HFFc6 (cell line): Measurements from ENCODE around the gene PATJ. TPM values are rescaled to one million over a fixed set of nuclear protein-coding genes. Genes with fewer than 3 reads are reported as not detected.

Source experiments
- DNase-seq: peaks from one replicate; pipeline ENCODE4 v3.0.0-alpha.2; 2018
- H3K27ac Mint-ChIP-seq: 2 replicates; pipeline ENCODE4 v1.8.0; 2020; ENCODE audit warnings: mild to moderate bottlenecking, mixed read lengths
- H3K27me3 Mint-ChIP-seq: 2 replicates; pipeline ENCODE4 v1.8.0; 2021; ENCODE audit warnings: mild to moderate bottlenecking, moderate library complexity, mixed read lengths; ENCODE audit not compliant: insufficient read depth
- H3K36me3 Mint-ChIP-seq: 2 replicates; pipeline ENCODE4 v1.8.0; 2021; ENCODE audit warnings: low read depth, mixed read lengths
- H3K4me1 Mint-ChIP-seq: 2 replicates; pipeline ENCODE4 v1.8.0; 2020; ENCODE audit warnings: low read depth, mixed read lengths
- H3K4me3 Mint-ChIP-seq: 2 replicates; pipeline ENCODE4 v1.8.0; 2020; ENCODE audit warnings: mild to moderate bottlenecking, moderate library complexity, mixed read lengths
- H3K9me3 Mint-ChIP-seq: 2 replicates; pipeline ENCODE4 v1.8.0; 2020; ENCODE audit warnings: mild to moderate bottlenecking, mixed read lengths
- total RNA-seq, 6 experiments: library from RNA; stranded (reverse); fragmentation: NEBNext Ultra II Directional; extraction: Animal tissue kit (Norgen Biotek cat#: 25700); gene quantifications; 2 replicates in 1 of 6; 3 replicates in 5 of 6; pipeline ENCODE4 v1.2.3, GENCODE V29; 2021
- TF ChIP-seq, protein P1 (sequence below): fragments of 200-600 bp; sonication (generic); IDR thresholded peaks from 2 replicates; pipeline ENCODE4 v1.5.0; 2021; ENCODE audit warnings: antibody characterized with exemption, mild to moderate bottlenecking

The PATJ gene
- total RNA-seq, 6 experiments from 2014 or later: 4.7 to 8.0 (median 5.7) TPM

DNA sequence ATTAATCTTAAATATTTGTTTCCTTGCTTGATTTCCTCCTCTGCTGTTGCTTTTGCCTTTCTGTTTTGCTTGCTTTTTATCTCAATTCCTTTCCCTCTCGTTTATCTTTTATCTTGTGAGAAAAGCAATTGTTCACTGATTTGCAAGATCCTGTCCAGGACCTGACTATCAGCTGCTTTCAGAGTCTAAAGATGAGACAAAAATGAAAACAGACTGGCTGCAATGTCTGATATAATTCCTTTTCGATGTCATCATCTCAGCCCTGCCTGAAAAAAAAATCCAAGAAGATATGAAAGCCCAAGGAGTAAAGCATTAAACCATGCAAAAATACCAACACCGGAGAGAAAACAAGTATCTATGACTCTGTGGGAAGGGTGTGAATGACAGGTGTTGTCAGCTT is 225.5 kb downstream of the PATJ start:
- H3K36me3 Mint-ChIP-seq: no peaks in the 10 kb centered on the region
- H3K27ac Mint-ChIP-seq: peak overlapping the region; percentile 8; the same call in 1 of the 2 replicates
- peaks cover 6% of the 10 kb centered on the region; the same call in 1 of the 2 replicates for H3K4me1 Mint-ChIP-seq
- H3K9me3 Mint-ChIP-seq: peaks cover 7% of the 10 kb centered on the region; the same call in 1 of the 2 replicates
- no peaks in the 10 kb centered on the region; the same call in 1 of the 2 replicates for H3K27me3 Mint-ChIP-seq
- no peak for DNase-seq
- no peak overlapping the region; the same call in 1 of the 2 replicates for H3K4me3 Mint-ChIP-seq
- TF ChIP-seq, protein P1, sequence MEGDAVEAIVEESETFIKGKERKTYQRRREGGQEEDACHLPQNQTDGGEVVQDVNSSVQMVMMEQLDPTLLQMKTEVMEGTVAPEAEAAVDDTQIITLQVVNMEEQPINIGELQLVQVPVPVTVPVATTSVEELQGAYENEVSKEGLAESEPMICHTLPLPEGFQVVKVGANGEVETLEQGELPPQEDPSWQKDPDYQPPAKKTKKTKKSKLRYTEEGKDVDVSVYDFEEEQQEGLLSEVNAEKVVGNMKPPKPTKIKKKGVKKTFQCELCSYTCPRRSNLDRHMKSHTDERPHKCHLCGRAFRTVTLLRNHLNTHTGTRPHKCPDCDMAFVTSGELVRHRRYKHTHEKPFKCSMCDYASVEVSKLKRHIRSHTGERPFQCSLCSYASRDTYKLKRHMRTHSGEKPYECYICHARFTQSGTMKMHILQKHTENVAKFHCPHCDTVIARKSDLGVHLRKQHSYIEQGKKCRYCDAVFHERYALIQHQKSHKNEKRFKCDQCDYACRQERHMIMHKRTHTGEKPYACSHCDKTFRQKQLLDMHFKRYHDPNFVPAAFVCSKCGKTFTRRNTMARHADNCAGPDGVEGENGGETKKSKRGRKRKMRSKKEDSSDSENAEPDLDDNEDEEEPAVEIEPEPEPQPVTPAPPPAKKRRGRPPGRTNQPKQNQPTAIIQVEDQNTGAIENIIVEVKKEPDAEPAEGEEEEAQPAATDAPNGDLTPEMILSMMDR: no peak

DNA sequence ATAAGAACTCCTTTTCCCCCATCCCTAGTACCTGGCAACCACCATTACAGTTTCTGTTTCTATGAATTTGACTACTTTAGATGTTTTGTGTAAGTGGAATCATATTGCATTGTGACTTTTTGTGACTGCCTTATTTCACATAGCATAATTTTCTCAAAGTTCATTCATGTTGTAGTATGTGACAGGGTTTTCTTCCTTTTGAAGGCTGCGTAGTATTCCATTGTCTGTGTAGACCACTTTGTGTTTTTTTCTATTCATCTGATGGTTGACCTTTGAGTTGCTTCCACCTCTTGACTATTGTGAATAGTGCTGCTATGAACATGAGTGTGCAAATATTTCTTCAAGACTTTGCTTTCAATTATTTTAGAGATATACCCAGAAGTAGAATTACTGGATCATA is 226.6 kb downstream of the PATJ start:
- H3K27ac Mint-ChIP-seq: no peak overlapping the region
- TF ChIP-seq, protein P1: no peak

DNA sequence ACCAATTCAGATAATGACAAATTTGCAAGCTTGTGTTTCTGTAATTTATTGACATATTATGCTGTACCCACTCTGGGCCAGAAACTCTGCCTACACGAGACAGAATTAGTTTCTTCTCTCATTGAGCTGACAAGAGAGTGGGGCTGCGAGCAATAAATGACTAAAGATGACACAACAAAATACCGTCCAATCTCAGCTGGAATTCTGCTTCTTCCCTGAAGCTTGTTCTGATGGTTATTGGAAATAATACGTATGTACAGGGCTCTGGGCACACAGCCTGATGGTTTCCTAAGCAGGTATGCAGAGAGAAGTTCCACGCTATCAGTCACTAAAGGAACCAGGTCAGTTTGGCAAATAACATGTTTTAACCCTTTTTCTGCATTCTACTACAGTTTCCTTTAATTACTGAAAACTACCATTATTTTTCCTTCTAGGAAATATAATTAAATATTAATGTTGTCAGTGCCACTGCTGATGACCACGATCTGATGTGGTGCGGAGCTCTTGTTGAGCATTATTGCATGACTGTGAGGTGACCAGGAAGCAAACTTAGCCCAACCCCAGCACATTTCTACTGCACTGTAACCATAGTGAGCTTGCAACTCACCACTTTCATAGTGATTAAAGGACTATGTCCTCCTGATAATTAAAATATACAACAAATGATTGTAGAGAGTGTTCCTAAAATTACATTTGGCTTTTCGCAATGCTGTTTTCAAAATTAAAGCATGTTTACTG is 231.0 kb downstream of the PATJ start:
- no peak for DNase-seq
- Mint-ChIP-seq H3K9me3 (peaks cover 7% of the 10 kb centered on the region; the same call in 1 of the 2 replicates), H3K27me3 (no peaks in the 10 kb centered on the region; the same call in 1 of the 2 replicates), H3K36me3 (no peaks in the 10 kb centered on the region), H3K4me1 (no peaks in the 10 kb centered on the region), H3K4me3 (no peak overlapping the region), H3K27ac (no peak overlapping the region)
- TF ChIP-seq, protein P1: no peak

More for the DNA sequence above, 226.6 kb downstream of the PATJ start:
- H3K4me3 Mint-ChIP-seq: no peak overlapping the region
- DNase-seq: no peak
- no peaks in the 10 kb centered on the region; the same call in 1 of the 2 replicates for H3K27me3 Mint-ChIP-seq
- peaks cover 6% of the 10 kb centered on the region; the same call in 1 of the 2 replicates for H3K4me1 Mint-ChIP-seq
- no peaks in the 10 kb centered on the region for H3K36me3 Mint-ChIP-seq
- H3K9me3 Mint-ChIP-seq: peaks cover 7% of the 10 kb centered on the region; the same call in 1 of the 2 replicates

DNA sequence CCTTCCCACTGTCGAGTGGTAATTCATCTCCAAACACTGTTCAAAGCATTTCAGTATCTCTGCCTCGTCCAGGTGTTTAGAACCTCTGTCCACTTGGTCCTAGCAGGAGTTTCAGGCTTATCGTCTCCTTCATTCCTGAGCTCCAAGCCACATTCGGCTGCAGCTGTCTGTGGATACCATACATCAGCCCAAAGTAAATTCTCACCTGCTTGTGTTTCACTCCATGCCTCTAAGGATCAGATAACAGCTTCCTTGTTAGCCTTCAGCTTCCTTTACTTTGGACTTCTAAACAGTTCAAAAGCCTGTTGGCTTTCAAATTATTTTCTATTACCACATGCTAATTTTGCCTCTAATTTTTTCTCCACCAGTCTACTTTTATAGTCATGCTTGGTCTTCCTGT is 233.4 kb downstream of the PATJ start:
- DNase-seq: no peak
- no peak overlapping the region for H3K27ac Mint-ChIP-seq
- H3K4me3 Mint-ChIP-seq: no peak overlapping the region
- H3K36me3 Mint-ChIP-seq: no peaks in the 10 kb centered on the region
- TF ChIP-seq, protein P1: no peak
- no peaks in the 10 kb centered on the region for H3K4me1 Mint-ChIP-seq
- H3K9me3 Mint-ChIP-seq: peaks cover under 1% of the 10 kb centered on the region; the same call in 1 of the 2 replicates
- H3K27me3 Mint-ChIP-seq: no peaks in the 10 kb centered on the region

DNA sequence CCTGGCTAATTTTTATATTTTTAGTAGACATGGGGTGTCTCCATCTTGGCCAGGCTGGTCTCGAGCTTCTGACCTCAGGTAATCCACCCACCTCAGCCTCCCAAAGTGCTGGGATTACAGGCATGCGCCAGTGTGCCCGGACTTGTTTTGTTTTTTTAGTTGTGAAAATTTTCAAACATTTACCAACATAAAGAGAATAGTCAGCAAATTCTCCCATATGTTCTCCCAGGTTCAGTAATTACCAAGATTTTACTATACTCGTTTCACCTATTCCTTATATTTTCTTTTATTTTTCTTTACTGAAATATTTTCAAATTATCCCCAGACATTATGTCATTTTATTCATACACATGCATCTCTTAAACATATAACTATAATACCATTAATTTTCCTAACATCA is 234.3 kb downstream of the PATJ start:
- no peaks in the 10 kb centered on the region for H3K27me3 Mint-ChIP-seq
- H3K36me3 Mint-ChIP-seq: no peaks in the 10 kb centered on the region
- TF ChIP-seq, protein P1: no peak
- H3K9me3 Mint-ChIP-seq: no peaks in the 10 kb centered on the region; the same call in 1 of the 2 replicates
- no peak overlapping the region for H3K4me3 Mint-ChIP-seq
- DNase-seq: no peak
- no peak overlapping the region for H3K27ac Mint-ChIP-seq
- no peaks in the 10 kb centered on the region for H3K4me1 Mint-ChIP-seq
